RCC 7860 (cell line): ENCODE measurements around the gene CCDC88B.

Experiments
- DNase-seq: peaks from one replicate; pipeline ENCODE4 v3.0.0-alpha.2; 2015; ENCODE audit warnings: low spot score
- FAIRE-seq: peaks from 2 replicates; lab custom pipeline; 2012; peaks lifted over from hg19 to GRCh38; lab: Jason Lieb, UNC

The CCDC88B gene

GRCh38 chr11:64341851-64342791, 2.1 kb downstream of the CCDC88B start:
- peak; percentile 60 for DNase-seq
- no peak for FAIRE-seq

DNA sequence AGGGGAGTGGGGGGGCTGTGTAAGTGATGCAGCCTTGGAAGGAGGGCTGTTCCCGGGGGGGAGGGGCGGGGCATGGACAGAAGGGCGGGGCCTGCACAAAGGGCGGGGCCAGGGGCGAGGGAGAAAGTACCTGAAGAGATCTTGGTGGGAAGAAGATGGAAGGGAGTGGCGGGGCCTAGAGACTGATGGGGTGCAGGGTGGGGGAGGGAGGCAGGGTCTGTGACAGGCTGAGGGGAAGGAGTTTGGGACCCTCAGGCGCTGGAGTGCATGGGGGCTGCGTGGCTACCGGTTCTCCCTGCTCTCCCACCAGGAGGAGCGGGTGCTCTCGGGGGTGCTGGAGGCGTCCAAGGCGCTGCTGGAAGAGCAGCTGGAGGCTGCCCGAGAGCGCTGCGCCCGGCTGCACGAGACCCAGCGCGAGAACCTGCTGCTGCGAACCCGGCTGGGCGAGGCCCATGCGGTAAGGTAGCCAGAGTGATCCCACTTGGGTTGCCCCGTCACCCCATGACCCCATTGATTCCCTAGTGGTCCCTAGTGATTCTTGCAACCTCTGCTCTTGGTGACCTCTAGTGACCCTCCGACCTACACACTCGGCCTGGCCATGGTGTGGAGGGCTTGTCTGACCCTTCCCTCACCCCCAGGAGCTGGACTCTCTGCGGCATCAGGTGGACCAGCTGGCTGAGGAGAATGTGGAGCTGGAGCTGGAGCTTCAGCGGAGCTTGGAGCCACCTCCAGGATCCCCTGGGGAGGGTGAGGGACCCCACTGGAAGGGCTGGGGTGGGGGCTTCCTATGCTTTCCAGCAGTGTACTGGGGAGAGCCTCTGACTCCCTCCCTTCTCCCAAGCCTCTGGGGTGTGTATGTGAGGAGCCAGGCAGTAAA, 3.1 kb downstream of the CCDC88B start:
- FAIRE-seq (no peak), DNase-seq (no peak)

DNA sequence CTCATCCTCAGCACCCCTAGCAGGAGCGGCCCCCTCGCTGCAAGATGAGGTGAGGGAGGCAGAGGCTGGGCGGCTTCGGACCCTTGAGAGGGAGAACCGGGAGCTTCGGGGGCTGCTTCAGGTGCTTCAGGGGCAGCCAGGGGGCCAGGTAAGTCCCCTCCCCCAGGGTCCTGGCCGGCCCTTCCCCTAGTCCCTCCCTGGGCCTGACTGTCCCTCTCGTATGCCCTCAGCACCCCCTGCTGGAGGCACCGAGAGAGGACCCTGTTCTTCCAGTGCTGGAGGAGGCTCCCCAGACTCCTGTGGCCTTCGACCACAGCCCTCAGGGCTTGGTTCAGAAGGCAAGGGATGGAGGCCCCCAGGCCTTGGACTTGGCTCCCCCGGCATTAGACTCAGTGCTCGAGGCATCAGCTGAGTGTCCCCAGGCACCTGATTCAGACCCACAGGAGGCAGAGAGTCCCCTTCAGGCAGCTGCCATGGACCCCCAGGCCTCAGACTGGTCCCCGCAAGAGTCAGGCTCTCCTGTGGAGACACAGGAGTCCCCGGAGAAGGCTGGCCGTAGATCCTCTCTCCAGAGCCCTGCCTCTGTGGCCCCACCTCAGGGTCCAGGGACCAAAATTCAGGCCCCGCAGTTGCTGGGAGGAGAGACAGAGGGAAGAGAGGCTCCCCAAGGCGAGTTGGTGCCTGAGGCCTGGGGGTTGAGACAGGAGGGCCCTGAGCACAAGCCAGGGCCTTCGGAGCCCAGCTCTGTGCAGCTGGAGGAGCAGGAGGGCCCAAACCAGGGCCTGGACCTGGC, 4.0 kb downstream of the CCDC88B start:
- FAIRE-seq (no peak), DNase-seq (no peak)

DNA sequence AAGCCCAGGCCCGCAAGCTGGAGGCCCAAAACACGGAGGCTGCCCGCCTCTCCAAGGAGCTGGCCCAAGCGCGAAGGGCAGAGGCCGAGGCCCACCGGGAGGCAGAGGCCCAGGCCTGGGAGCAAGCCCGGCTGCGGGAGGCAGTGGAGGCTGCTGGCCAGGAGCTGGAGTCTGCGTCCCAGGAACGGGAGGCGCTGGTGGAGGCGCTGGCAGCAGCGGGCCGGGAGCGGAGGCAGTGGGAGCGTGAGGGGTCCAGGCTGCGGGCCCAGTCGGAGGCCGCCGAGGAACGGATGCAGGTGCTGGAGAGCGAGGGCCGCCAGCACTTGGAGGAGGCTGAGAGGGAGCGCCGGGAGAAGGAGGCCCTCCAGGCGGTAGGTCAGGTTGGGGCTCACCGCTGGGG, 4.8 kb downstream of the CCDC88B start:
- DNase-seq (no peak), FAIRE-seq (no peak)

DNA sequence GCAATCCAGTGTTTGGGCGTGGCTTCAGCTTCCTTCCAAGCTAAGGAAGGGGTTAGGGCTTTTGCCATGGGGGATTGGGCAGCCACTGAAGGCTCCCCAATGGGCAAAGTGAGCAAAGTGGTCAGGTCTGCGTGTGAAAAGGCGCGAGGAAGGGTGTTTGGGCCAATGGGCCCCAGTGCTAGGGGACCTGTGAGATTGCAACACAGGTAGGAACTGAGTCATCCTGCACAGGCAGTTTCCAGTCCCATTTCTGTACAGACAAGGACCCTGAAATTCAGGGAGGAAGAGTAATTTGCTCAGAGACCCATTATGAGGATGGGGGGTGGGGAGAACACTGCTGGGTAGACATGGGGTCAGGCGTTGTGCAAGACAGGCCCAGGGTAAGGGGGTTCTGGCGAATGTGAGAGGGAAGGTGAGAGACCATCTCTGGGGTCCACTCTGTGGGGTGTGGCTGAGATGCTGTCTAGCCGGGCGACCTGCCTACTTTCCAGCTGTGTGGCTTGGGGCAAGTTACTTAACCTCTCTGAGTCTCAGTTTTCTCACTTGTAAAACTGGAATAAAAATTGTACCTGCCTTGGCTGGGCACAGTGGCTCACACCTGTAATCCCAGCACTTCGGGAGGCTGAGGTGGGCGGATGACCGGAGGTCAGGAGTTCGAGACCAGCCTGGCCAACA, 7.3 kb downstream of the CCDC88B start:
- DNase-seq (no peak), FAIRE-seq (no peak)

DNA sequence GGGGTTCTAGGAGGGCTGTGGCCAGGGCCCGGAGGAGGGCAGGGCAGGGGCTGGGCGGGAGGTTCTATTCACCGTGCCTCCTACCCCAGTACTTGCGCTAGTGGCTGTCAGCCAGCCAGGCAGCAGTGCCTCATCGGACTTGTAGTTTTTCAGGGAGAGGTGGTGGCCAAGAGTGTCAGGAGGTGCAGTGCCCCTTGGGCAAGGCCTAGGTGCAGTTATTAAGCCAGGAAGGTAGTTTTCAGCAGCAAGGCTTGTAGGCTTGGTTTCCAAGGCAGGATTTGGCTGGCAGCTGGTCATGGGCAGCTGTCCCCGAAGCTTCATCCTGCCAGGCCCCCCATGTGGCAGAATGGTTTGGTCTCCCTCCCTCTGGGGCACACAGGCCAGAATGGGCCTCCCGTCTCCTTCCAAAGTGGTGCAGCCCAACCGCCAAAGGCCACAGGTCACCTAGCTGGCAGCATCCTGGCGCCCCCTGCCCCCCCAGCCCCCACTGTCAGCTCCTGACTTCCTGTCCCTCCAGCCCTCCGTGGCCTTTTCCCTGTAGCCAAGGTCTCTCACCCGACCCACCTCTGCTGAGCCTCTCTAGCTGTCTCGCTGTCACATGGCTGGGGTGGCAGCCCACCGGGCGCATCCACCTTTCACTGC, 8.5 kb downstream of the CCDC88B start:
- FAIRE-seq (no peak), DNase-seq (no peak)

- no peak for FAIRE-seq
- DNase-seq: no peak
Measured at GRCh38 chr11:64349025-64349387, 9.0 kb downstream of the CCDC88B start.

DNA sequence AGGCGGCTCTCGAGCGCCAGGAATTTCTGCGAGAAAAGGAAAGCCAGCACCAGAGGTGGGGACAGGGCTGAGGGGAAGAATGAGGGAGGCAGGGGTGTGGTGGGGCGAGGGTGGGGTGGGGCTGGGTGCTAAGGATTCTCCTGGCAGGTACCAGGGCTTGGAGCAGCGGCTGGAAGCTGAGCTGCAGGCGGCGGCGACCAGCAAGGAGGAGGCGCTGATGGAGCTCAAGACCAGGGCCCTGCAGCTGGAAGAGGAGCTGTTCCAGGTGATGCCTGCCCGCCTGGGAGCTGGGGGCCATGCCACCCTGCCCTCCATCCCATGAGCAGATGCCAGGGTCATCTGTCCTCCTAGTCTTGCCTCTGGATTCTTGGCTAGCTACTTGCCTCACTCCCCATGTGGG, 9.4 kb downstream of the CCDC88B start:
- no peak for FAIRE-seq
- no peak for DNase-seq

- FAIRE-seq (no peak), DNase-seq (no peak)
Measured at GRCh38 chr11:64351136-64351631, 11.2 kb downstream of the CCDC88B start.

- FAIRE-seq (no peak), DNase-seq (no peak)
Measured at GRCh38 chr11:64352099-64352994, 12.3 kb downstream of the CCDC88B start.

GRCh38 chr11:64352995-64353714, 13.2 kb downstream of the CCDC88B start:
- DNase-seq (no peak), FAIRE-seq (no peak)

DNA sequence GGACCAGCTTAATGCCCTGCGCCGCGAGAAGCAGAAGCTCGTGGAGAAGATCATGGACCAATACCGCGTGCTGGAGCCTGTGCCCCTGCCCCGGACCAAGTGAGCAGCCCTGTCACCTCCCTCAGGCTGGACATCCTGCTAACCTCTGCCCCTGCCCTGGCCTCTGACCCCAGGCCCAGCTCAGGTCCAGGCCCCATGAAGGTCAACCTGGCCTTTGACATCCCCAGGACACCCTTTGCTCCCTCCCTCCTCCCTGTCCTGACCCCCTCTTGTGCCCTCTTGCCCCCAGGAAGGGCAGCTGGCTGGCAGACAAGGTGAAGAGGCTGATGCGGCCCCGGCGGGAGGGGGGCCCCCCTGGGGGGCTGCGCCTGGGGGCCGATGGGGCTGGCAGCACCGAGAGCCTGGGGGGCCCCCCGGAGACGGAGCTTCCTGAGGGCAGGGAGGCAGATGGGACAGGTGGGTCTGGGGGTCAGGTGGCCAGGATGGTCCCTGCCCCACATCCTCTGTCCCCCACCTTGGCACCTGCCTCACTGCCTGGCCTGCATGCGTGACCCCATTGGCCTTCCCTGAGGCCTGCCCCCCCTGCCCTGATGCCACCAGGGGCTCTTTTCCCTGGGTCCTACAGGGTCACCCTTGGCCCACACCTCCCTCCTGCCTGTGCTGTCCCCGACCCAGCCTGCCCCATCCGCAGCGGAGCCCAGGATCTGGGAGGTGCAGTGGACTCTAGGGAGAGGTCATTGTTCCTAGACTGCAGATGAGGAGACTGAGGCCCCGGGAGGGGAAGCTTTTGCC, 13.9 kb downstream of the CCDC88B start:
- DNase-seq (no peak), FAIRE-seq (no peak)

GRCh38 chr11:64355078-64355940, 15.3 kb downstream of the CCDC88B start:
- FAIRE-seq: no peak
- peak; percentile 65 for DNase-seq

DNA sequence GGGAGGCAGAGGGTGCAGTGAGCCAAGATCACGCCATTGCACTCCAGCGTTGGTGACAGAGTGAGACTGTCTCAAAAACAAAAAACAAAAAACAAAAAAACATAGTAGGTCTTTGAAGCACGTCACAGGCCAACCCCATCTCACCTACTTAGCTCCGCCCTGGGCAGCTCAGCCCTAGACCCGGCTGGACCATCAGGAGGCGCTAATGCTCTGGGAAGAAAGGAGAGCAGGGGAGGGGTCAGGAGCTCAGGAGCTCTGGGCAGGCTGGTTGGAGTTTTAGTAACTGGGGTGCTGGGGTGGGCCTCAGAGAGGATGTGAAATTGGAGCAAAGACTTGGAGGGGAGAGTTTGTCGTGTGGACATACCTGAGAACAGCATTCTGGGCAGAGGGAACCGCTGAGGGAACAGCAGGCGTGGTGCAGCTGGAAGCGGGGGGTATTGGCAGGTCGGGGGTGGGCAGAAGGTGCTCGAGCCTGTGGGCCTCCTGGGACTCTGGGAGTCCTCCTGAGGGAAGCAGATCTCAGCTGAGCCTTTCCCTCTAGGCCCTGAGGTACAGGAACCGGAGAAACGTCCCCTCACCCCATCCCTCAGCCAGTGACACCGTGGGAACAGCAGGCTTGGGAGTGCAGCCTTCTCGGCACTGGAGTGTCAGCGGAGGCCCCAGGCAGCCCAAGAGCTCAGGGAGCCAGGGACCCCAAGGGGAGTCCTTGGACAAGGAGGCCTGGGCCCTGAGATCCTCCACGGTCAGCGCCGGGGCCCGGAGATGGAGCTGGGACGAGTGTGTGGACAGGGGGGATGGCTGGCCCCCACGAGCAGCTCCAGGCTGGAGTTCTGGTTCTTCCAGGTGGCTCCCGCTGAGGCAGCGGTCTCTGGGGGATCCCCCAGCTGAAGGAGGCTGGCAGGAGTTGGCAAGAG, 16.8 kb downstream of the CCDC88B start:
- no peak for DNase-seq
- no peak for FAIRE-seq

DNA sequence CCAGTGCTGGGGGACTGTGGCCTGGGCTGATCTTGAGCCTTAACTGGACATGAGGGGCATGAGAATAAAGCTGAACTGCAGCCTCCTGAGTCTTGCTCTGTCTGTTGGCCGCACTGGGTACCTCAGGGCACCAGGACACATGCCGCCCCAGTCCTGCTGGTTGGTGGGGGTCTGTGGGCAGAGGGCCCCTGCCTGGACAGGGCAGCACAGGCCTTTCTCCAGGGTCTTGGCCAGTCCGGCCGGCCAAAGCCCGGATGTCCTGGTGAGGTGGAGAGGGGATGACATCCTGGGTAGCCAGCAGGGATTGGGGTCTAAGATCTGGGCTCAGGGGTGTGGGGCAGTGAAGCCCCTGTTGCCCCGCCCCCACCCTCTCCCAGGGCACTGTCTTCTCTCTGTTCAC, 17.4 kb downstream of the CCDC88B start:
- FAIRE-seq (no peak), DNase-seq (no peak)
